Neural cell (in vitro differentiated cells): ENCODE measurements around the gene PLCB1.

ENCODE experiments used
- EP300 ChIP-seq: fragments of 450-650 bp; conservative IDR thresholded peaks from 2 replicates; pipeline ENCODE4 v1.6.1; 2014; ENCODE audit warnings: antibody characterized with exemption, mild to moderate bottlenecking, moderate library complexity; ENCODE audit not compliant: poor library complexity, severe bottlenecking
- EZH2 ChIP-seq: fragments of 200-600, 300-800 bp; shearing (Covaris generic), sonication (generic); IDR thresholded peaks from 2 replicates; pipeline ENCODE4 v1.6.1; 2014; ENCODE audit warnings: antibody characterized with exemption, low read length, borderline replicate concordance, mild to moderate bottlenecking; ENCODE audit not compliant: insufficient read depth, poor library complexity, severe bottlenecking
- POLR2AphosphoS5 ChIP-seq: IDR thresholded peaks from 2 replicates; pipeline ENCODE4 v1.6.1; 2012
- RAD21 ChIP-seq: fragments of 450-650 bp; conservative IDR thresholded peaks from 2 replicates; pipeline ENCODE4 v1.6.1; 2014; ENCODE audit warnings: antibody characterized with exemption, mild to moderate bottlenecking, moderate library complexity
- TF ChIP-seq, protein P1 (sequence below): fragments of 450-650 bp; IDR thresholded peaks from 2 replicates; pipeline ENCODE4 v1.5.1; 2014; ENCODE audit warnings: antibody characterized with exemption, mild to moderate bottlenecking, moderate library complexity; ENCODE audit not compliant: poor library complexity, severe bottlenecking

- TF ChIP-seq POLR2AphosphoS5 (no peak), EZH2 (no peak), EP300 (no peak), RAD21 (no peak)
- TF ChIP-seq, protein P1, sequence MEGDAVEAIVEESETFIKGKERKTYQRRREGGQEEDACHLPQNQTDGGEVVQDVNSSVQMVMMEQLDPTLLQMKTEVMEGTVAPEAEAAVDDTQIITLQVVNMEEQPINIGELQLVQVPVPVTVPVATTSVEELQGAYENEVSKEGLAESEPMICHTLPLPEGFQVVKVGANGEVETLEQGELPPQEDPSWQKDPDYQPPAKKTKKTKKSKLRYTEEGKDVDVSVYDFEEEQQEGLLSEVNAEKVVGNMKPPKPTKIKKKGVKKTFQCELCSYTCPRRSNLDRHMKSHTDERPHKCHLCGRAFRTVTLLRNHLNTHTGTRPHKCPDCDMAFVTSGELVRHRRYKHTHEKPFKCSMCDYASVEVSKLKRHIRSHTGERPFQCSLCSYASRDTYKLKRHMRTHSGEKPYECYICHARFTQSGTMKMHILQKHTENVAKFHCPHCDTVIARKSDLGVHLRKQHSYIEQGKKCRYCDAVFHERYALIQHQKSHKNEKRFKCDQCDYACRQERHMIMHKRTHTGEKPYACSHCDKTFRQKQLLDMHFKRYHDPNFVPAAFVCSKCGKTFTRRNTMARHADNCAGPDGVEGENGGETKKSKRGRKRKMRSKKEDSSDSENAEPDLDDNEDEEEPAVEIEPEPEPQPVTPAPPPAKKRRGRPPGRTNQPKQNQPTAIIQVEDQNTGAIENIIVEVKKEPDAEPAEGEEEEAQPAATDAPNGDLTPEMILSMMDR = no peak
These were observed 292.9 kb downstream of the PLCB1 start for GRCh38 chr20:8425016-8425415.
